NCI-H1694 (cell line): ENCODE measurements around the gene VPS37C.
A peak's percentile ranks its signal among the peaks of the same experiment; 100 is the strongest.
"Not testable (repeated sequence)": the region's sequence is repeated elsewhere in the genome, so short reads cannot be mapped to it uniquely, and the experiment has no call there.

Experiments used
- DNase-seq: peaks from one replicate; lab custom pipeline; 2025; lab: John Stamatoyannopoulos, UW

Gene VPS37C

DNA sequence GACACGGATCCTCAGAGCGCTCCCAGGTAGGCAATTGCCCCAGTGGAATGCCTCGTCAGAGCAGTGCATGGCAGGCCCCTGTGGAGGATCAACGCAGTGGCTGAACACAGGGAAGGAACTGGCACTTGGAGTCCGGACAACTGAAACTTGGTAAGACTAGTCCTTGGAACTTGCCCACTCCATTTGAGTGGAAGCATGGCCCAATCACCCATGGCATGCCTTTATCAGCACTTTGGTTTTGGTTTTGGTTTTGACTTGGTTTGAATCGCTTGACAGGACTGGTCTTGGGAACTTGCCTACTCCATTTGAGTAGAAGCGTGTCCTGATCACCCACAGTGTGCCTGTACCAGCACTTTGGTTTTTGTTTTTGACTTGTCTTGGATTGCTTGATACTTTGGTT, 67.1 kb downstream of the VPS37C start:
- not testable (repeated sequence) for DNase-seq

DNA sequence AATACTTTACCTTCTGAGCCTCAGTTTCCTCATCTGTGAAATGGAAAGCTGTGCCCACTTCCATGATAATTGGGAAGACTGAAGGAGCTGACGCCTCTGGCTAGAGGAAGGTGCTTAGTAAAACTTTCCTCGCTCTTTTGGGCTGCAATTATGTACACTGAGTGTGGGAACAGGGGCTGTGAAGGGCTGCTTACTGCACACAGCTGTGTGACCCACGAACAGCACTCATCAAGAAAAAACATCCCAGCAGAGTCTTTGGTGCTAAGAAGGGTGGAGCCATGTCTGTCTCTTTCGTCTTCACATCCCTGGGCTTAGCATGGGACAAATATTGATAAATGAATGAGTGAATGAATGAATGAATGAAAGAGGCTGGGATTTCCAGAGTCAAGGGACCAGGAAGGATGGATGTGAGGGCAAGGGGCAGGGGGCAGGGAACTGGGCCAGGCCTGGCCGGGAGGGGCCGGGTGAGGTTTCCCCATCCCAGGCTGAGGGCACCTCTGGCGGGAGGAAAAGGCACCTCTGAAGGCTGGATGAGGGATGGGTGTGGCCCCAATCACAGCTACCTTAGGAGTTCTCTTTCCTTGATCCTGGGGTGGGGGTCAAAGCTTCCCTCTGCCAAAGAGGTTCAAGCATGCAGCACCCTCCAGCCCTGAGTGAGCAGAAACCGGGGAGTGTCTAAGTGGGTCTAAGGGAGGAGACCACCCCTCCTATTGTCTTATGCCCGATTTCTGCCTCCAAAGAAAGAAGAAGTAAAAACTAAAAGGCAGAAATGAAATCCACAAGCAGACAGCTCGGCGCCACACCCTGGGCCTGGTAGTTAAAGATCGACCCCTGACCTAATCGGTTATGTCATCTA, 68.1 kb downstream of the VPS37C start:
- no peak for DNase-seq

DNA sequence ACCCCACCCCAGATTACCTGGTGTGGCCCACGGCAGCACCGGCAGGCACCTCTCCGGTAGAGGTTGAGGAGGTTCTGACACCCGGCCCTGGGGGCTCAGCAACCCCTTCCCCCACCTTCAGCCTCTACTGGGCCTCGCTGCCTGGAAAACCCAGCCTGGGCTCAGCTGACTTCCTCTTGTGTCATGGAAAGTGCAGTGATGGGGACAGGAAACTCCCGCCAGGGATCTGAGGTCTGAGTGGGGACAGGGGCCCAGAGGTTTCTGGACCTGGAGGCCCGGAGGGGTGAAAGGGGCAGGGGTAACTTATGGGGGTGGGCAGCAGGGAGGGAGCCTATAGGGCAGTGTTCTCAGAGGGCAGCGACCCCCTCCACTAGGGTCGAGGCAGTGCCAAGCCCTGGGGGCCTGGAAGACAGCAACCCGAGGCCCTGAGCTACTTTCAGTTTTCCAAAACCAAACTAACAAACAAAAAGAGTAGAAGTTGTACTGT, 68.9 kb downstream of the VPS37C start:
- no peak for DNase-seq

DNA sequence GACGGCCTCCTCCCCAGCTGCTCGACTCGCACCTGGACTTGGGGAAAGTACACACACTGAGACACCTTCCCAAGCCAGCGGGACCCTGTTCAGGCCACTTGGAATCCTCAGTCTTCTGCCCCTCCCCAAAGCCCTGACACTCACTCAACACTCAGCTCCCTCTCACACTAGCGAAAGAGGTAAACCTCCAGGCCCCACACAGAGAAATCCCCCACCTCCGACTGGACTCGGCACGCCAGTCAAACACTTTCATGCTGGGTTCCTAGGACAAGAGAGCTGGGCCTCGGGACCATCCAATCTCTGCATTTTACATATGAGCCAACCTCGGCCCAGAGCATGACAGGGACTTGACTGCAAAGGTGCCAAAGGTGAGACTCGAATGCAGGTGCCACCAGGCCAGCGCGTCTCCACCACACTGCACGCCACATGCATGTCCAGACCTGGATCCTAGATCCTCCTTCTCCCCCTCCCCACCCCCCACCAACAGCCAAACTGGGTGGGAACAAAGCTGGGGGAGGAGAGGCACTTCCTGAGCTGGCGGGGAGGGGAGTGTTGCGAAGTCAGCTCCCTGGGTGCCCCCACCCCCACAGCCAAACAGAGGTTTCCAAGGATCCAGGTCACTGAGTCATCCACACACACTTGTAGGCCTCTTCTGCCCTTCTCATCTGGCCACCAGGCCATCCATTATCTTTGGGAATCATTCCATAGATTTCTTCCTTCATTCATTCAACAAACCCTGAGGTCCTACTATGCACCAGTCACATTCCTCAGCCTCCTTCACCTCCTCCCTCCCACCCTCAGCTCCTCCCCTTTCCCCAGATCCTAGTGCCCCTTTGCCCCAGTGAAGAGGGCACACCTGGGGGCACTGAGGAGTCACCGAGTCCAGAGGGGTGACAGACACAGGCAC, 69.6 kb downstream of the VPS37C start:
- DNase-seq, result no peak

DNA sequence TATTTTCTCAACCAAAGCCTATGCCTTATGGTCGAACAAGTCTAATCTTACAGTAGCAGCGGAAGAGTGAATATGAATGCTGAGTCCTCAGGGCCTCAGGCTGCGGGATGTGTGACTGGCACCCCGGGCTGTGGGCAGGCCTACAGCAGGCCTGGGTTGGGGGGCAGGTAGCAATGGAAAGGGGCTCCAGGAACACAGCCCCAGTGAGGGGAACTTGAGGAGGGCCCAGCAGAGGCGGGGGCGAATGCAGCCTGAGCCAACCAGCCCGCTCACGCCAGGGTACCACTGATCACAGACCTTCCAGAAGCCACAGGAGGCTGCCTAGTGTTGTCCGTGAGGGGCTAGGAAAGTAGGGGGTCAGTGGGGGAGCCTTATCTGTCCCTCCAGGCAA, 70.2 kb downstream of the VPS37C start:
- no peak for DNase-seq

DNA sequence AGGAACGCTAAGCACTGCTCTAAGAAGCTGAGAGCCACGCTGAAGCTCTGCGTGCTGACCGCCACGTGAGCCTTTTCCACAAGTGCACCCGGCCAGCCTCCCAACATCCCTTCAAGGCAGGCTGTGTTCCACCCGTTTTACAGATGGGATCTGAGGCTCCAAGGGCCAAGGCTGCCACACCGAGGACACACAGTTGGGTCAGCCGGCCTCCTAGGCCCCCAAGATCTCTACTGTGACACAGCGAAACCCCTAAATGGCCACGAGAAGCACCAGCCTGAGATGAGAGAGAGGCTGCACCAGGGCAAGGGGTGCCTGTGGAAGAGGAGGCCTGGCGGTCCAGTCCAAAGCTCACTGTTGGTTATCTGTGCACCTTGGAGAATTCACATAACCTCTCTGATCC, 70.7 kb downstream of the VPS37C start:
- no peak for DNase-seq

DNA sequence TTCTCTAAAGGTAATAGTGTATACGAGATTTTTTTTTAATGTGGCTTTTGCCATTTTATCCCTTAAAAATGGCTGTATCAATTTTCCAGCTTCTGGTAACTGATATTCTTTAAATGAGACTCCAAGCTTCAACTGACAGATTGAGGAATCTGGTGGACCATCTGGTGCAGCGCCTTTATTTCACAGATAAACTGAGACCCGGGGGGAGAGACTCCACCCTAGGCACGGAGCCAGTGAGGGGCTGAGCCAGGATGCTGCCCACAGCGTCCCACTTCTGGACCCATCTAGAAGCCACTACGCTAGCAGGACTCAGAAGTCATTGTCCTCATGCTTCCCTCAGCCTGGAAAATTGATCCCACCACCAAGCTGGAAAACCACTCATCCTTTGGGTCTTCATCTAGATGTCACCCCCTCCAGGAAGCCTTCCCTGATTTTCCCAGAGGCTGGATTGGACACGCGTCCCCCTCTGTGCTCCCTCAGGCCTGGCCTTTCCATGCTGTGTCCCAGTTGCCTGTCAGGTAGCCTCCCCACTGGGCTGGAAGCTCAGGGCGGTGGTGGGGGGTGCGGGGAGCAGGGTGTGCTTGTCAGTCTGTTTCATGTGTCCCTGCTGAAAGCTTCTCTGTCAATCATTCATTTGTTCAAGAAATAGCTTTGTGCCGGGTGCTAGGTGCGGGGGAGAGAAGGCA, 71.3 kb downstream of the VPS37C start:
- no peak for DNase-seq

DNA sequence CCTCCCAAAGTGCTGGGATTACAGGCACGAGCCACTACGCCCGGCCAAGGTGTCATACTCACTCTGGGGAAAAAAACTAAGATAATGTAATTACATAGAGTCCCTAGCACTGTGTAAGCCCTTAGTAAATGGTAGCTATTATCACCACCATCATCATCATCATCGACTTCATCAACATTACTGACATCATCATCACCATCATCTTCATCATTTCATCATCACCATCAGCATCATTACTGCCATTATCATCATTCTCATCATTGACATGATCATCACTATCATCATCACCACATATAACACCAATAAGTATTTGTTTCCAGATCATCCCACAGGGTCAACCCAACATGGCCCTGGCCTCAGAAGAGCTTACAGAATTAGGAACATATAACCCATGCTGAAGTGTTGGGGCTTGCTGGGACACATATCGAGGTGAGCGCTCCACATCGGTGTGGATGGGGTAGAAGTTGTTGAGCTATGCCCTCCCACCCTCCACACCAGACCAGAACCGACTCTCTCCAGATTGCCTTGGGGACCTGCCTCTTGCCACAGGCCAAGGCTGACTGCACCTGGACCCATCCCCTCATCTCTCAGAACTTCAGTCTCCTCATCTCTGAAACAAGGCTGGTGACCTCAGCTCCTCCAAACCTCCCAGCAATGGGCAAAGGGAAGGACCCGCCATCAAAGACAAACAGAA, 73.7 kb downstream of the VPS37C start:
- no peak for DNase-seq

DNA sequence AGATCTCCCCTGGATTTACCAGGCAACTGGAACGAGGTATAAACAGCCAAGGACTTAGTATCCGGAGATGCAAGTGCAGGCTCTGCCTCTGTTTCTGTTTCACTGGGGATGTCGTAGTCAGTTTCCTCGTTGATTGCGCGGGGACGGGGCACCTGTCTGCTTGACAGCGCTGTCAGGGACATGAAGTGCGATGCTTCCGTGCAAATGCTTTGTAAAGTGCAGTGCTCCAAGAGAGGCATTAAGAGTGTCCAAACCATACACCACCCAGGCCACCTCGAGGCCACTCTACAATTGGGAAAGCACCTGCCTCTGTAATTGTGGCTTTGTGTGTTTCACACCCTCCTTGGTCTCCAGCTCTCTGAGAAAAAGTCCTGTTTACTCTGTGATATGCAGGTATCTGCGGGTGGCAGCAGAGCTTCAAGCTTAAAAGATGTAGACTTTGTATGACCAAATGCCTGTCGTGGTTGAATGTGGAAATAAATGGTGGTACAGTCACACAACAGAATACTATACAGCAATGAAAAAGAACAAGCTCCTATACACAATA, 77.6 kb downstream of the VPS37C start:
- DNase-seq, result no peak

DNA sequence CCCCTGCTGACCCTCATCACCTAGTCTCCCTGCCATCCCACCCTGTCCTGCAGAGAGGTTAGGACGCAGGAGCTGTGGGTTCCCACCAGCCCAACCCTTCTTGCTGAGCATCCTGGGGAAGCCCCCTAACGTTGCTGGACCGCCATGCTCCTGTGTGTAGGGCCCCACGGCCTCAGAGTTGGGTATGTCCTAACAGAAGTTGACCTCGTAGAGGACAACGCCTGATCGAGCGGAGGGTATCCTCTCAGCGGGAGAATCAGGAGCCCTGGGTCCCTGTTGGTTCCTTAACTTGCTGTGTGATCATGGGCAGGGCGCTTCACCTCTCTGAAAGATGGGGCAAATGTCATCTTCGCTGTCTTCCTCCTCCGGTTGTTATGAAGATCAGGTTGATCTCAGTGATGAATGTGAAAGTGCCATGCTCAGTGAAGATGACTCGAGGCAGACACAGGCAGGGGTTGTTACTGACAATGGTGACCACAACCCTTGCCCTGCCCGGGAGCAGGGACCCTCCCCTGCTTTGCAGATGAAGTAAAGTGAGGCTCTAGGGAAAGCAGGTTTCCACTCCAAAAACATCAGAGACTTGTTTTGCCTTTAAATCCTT, 78.2 kb downstream of the VPS37C start:
- no peak for DNase-seq

DNA sequence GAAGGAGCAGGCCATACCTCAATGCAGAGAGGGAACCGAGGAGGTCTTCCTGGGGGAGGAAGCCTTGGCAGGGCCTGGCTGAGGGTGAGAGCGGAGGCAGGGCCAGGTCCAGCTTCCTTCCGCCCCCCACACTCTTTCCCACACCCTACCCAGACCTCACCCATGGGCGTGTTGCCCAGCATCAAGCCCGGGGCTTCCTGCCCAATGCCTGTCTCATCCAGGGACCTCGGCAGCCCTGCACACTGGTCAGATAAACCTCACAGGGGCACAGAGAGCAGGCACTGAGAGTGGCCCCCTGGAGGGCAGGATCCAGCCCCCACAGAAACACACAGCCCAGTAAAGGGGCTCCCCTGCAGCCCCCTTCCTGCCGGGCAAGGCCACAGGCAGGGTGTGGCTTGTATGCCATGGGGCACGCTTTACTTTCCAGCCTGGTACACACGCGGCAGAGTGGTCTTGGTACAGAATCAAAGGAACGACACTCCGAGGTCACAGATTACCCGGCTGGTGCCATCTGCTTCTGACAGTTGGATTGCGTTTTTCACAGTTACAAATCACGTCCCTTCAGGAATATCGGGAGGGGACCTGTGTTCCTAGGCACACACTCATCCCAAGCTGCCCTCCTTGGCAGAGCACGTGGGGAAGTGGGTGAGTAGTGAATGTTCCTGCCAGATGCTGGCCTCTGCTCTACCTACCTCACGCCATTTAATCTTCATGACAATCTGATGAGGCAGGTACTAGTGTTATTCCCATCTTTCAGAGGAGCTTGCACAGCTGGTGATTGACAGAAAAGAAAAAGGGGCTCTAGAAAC, 79.0 kb downstream of the VPS37C start:
- peak; percentile 65 for DNase-seq

DNA sequence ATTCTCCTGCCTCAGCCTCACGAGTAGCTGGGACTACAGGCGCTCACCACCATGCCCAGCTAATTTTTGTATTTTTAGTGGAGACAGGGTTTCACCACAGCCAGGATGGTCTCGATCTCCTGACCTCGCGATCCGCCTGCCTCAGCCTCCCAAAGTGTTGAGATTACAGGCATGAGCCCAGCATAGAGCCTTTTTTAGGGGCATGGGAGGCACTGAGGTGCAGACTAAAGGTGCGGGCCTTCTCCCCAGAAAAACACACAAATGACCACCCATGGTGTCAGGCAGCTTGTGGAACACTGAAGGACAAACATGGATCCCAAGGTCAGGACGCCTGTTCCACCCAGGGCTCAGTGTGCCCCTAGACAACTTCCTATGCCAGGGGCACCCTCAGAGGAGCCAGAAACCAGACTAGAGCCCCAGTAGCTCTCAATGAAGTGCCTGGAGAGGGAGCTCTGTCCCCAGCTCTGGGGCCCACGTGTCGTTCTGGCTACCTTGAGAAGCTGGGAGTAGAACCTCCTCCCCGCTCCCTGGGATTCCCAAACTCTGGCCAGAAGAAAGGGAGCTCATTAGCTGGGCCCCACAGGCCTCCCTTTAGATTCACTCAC, 80.1 kb downstream of the VPS37C start:
- DNase-seq, result no peak

DNA sequence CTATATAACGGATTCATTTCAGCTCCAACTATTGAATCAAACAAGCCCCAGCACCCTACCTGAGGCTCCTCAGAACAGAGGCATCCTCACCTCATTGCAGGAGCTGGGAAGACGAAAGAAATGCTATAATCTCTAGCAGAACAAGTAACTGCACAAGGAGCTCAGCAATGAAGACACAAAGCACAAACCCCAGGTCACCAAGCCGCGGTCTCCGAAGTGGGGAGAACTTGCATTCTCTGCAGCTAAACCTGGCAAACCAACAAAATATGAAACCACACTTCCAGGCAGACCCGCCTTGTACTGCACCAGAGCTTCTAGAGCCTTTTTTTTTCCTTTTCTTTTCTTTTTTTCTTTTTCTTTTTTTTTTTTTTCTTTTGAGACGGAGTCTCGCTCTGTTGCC, 80.7 kb downstream of the VPS37C start:
- DNase-seq, result no peak
